ENCODE data around the gene KDM4E.

GRCh38 chr11:95044010-95044409 is 19.0 kb downstream of the KDM4E start:
- TF ChIP-seq CTCF (IDR thresholded peaks at IDR 0.05) (no peak), POLR2A (IDR thresholded peaks at IDR 0.05) (no peak)

Measured in lower leg skin (tissue), 3 donors.